Ovary (tissue), 3 donors: ENCODE measurements around the gene TOX3.

ENCODE experiments used
- CTCF ChIP-seq, 3 donors: fragments of 450-650 bp in 2 of 3; fragments of 200-600 bp in 1 of 3; IDR thresholded peaks; one replicate each; pipeline versions ENCODE4 v1.5.1 to v1.8.0; 2016 to 2022; ENCODE audit warnings: antibody characterized with exemption in 3 of 3, mild to moderate bottlenecking in 1 of 3
- EP300 ChIP-seq: sonication (generic); formaldehyde crosslinking; IDR thresholded peaks from one replicate; pipeline ENCODE4 v1.6.1; 2017; ENCODE audit warnings: antibody characterized with exemption
- POLR2A ChIP-seq: fragments of 450-650 bp; IDR thresholded peaks from one replicate; pipeline ENCODE4 v1.6.1; 2017; ENCODE audit warnings: antibody characterized with exemption, mild to moderate bottlenecking, moderate library complexity
- donor health status: DM: no; HTN: no; CAD: no.

DNA sequence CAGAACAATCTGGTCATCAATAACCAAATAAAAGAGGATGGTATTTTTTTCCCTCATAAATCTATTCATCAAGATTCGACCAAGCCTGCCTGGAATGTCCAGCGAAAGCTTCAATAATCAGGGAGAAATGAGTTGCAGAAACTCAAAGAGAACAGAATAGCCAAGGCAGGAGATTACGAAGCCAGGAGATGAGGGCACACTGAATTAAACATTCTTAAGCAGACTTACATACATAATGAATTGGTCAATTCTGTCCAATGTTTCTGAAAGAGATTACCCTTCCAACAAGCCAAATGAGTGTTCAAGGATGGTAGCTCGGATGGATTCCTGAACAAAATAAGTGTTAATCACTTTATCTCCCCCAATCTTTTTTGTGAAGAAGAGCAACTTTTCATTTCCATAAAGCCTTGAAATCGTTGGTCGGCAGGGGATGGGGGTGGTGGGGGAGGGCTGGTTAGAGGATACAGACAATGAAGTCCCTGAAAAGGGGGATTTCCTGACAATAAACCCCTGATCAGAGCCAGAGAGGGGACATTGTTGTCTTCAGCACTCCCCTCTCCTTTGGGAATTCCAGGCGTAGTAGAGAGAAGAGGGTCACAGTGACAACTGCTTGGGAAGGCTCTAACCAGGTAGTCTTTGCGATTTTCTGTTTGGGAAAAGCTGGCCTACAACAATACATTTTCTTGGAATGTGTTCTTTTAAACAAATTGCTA is 20.7 kb downstream of the TOX3 start:
- TF ChIP-seq CTCF (IDR thresholded peaks at IDR 0.05) (no peak), EP300 (no peak), POLR2A (no peak)
